PFSK-1 (cell line): Measurements from ENCODE around the gene ADAM19.
A peak's percentile ranks its signal among the peaks of the same experiment; 100 is the strongest.

ENCODE experiments used
- FOXP2 ChIP-seq: optimal IDR thresholded peaks from 2 replicates; pipeline ENCODE3; 2011; ENCODE audit warnings: borderline replicate concordance, control low read depth, inconsistent platforms; ENCODE audit not compliant: insufficient read depth; ENCODE audit errors: extremely low read length, extremely low read depth
- POLR2AphosphoS5 ChIP-seq: IDR thresholded peaks from 2 replicates; pipeline ENCODE4 v1.6.1; 2012; ENCODE audit warnings: low read depth, mild to moderate bottlenecking, control low read depth, low read length, moderate library complexity
- REST ChIP-seq, 2 experiments: IDR thresholded peaks; 2 replicates each; pipeline versions ENCODE4 v1.6.1 to v1.8.0; 2011 to 2012; ENCODE audit warnings: low read depth in 2 of 2, low read length in 2 of 2, control low read depth in 1 of 2, inconsistent platforms in 1 of 2, mild to moderate bottlenecking in 1 of 2, moderate library complexity in 1 of 2; ENCODE audit not compliant: insufficient read depth in 1 of 2
- SIN3A ChIP-seq: IDR thresholded peaks from 2 replicates; pipeline ENCODE4 v1.6.1; 2012; ENCODE audit warnings: mild to moderate bottlenecking, low read length, moderate library complexity, borderline replicate concordance; ENCODE audit not compliant: insufficient read depth
- TAF1 ChIP-seq: IDR thresholded peaks from 2 replicates; pipeline ENCODE4 v1.6.1; 2012; ENCODE audit warnings: low read length, control low read depth, borderline replicate concordance; ENCODE audit not compliant: insufficient read depth

- TF ChIP-seq TAF1, result no peak
- TF ChIP-seq REST (IDR thresholded peaks at IDR 0.05; ENCODE audit: insufficient read depth in 1 of 2, low read depth in 2 of 2, low read length in 2 of 2), result no peak
- TF ChIP-seq POLR2AphosphoS5, result no peak
- peak; percentile 22 for TF ChIP-seq FOXP2
- TF ChIP-seq SIN3A, result no peak
Observed at GRCh38 chr5:157473383-157474320, 101.9 kb downstream of the ADAM19 start.
